Testis (tissue), 3 donors: ENCODE measurements around the gene SPRY4. TPM values are rescaled to one million over a fixed set of nuclear protein-coding genes. Genes with fewer than 3 reads are reported as not detected.
"Not testable (repeated sequence)": the region's sequence is repeated elsewhere in the genome, so short reads cannot be mapped to it uniquely, and the experiment has no call there.

ENCODE experiments used
- DNase-seq: peaks from one replicate; pipeline ENCODE4 v3.0.0-alpha.2; 2019
- H3K27ac ChIP-seq, 2 donors: fragments of 200-600 bp; sonication (generic); one replicate each; pipeline ENCODE4 v1.5.1; 2019
- H3K27me3 ChIP-seq: fragments of 200-600 bp; sonication (generic); one replicate; pipeline ENCODE4 v1.5.1; 2019
- H3K36me3 ChIP-seq: fragments of 200-600 bp; sonication (generic); one replicate; pipeline ENCODE4 v1.5.1; 2017; ENCODE audit warnings: low read depth; ENCODE audit errors: missing control alignments
- H3K4me1 ChIP-seq: fragments of 200-600 bp; sonication (generic); one replicate; pipeline ENCODE4 v1.5.1; 2019
- H3K4me3 ChIP-seq, 2 donors: fragments of 200-600 bp; sonication (generic); one replicate each; pipeline ENCODE4 v1.5.1; 2017 to 2019
- H3K9me3 ChIP-seq: fragments of 200-600 bp; sonication (generic); one replicate; pipeline ENCODE4 v1.5.1; 2017
- POLR2A ChIP-seq: fragments of 450-650 bp; IDR thresholded peaks from one replicate; pipeline ENCODE4 v1.6.1; 2017; ENCODE audit warnings: antibody characterized with exemption, mild to moderate bottlenecking, moderate library complexity
- WGBS, 2 donors: methylation state at CpG; one replicate each; pipeline ENCODE4 v1.1.5; 2018; 5-methylcytosine and 5-hydroxymethylcytosine counted together
- intact Hi-C: fragments of 100-400 bp; cut with DNase I; formaldehyde crosslinking; loops from one replicate; pipeline ENCODE4 v1.15.1; 2023; ENCODE audit warnings: low total_unique reads
- polyA plus RNA-seq: library from polyadenylated mRNA; stranded (reverse); fragments of 350-450 nt; fragmentation: Illumina TruSeq; extraction: RNeasy Lipid Tissue Mini Kit (QIAGEN cat#74804); gene quantifications from one replicate; pipeline ENCODE4 v1.2.3, GENCODE V29; 2014; ENCODE audit warnings: low read depth, low replicate concordance; ENCODE audit not compliant: insufficient read depth
- total RNA-seq, 2 donors: library from RNA; depleted of rRNA; stranded (reverse); fragments of >200 nt; gene quantifications; one replicate each; pipeline ENCODE4 v1.2.3, GENCODE V29; 2016
- TF ChIP-seq, protein P1 (sequence below), 3 experiments: fragments of 450-650 bp in 2 of 3; fragments of 200-600 bp in 1 of 3; sonication (generic) in 1 of 3; IDR thresholded peaks; one replicate each; pipeline ENCODE4 v1.5.1; 2016 to 2019; ENCODE audit warnings: antibody characterized with exemption in 3 of 3, mild to moderate bottlenecking in 2 of 3, moderate library complexity in 1 of 3

Gene SPRY4
- total and polyA plus RNA-seq, 3 donors from 2014 or later = 3.8 to 7.2 (median 5.3) TPM

DNA sequence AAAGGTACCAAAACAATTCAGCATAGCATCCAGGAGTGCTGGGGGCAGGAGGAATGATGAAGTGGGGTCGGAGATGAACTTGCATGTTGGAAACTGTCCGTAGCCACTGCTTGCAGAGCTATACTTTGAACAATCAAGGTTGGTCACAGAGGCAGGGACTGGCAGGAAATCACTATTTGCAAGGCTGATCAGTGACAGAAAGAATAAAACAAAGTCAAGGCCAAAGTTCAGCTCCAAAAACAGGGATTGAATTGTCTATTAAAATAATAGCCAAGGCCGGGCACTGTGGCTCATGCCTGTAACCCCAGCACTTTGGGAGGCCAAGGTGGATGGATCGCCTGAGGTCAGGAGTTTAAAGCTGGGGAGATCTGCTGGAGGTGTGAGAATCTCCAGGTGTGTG lies 18.7 kb upstream of the SPRY4 start:
- no peak overlapping the region for H3K4me3 ChIP-seq
- H3K27ac ChIP-seq = no peak overlapping the region
- no peak for TF ChIP-seq POLR2A
- TF ChIP-seq, protein P1, sequence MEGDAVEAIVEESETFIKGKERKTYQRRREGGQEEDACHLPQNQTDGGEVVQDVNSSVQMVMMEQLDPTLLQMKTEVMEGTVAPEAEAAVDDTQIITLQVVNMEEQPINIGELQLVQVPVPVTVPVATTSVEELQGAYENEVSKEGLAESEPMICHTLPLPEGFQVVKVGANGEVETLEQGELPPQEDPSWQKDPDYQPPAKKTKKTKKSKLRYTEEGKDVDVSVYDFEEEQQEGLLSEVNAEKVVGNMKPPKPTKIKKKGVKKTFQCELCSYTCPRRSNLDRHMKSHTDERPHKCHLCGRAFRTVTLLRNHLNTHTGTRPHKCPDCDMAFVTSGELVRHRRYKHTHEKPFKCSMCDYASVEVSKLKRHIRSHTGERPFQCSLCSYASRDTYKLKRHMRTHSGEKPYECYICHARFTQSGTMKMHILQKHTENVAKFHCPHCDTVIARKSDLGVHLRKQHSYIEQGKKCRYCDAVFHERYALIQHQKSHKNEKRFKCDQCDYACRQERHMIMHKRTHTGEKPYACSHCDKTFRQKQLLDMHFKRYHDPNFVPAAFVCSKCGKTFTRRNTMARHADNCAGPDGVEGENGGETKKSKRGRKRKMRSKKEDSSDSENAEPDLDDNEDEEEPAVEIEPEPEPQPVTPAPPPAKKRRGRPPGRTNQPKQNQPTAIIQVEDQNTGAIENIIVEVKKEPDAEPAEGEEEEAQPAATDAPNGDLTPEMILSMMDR (IDR thresholded peaks at IDR 0.05) = no peak
- no peaks in the 10 kb centered on the region for H3K36me3 ChIP-seq
- H3K27me3 ChIP-seq = no peaks in the 10 kb centered on the region
- no peaks in the 10 kb centered on the region for H3K9me3 ChIP-seq
- no peaks in the 10 kb centered on the region for H3K4me1 ChIP-seq
- 94 to 95% methylated on average over 4 of the region's 4 CpGs for WGBS, 2 donors
- no peak for DNase-seq
- intact Hi-C loops = no loop called here

DNA sequence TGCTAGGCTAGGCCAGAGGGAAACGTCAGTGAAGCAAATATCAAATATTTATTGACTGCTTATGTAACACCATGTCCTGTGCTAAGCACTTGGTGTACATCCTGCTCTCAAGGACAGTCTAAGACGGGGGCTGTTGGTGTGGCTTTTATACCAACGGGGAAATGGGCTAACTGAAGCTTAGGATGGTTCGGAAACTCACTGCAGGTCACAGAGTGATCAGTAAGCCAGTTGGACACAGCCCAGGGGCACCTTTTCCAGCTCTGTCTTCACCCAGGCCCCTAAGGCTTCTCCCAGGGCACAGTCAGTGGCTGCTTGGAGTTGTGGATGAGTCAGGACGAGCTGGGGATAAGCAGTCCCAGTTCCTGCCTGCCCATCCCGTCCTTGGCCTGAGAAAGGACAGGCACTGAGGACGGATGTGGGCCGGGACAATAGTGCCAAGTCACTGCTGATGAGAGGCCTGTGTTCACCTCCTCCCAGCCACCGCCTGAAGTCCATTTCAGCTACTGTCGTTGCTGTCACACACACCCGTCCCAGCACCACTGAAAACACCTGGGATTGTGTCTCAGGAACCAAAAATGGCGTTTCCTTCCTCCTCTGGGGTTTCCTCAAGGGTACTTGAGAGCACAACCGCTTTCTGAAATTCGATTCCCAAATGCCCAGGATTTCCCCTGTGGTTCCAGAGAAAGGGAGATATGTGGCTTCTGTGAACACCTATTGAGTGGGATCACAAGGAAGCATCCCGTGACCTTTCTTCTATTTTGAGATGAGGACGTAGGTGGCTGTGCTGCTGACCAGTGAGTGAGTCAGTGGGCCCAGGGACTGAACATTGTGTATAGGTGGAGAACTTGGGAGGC lies 17.5 kb upstream of the SPRY4 start:
- no peak for TF ChIP-seq POLR2A
- TF ChIP-seq, protein P1 (IDR thresholded peaks at IDR 0.05) = no peak
- intact Hi-C loops = no loop called here
- H3K9me3 ChIP-seq = no peaks in the 10 kb centered on the region
- no peaks in the 10 kb centered on the region for H3K36me3 ChIP-seq
- H3K4me1 ChIP-seq = no peaks in the 10 kb centered on the region
- H3K4me3 ChIP-seq = no peak overlapping the region
- no peaks in the 10 kb centered on the region for H3K27me3 ChIP-seq
- H3K27ac ChIP-seq = no peak overlapping the region
- WGBS, 2 donors = 70 to 79% methylated on average over 12 to 16 of the region's 16 CpGs
- no peak for DNase-seq

DNA sequence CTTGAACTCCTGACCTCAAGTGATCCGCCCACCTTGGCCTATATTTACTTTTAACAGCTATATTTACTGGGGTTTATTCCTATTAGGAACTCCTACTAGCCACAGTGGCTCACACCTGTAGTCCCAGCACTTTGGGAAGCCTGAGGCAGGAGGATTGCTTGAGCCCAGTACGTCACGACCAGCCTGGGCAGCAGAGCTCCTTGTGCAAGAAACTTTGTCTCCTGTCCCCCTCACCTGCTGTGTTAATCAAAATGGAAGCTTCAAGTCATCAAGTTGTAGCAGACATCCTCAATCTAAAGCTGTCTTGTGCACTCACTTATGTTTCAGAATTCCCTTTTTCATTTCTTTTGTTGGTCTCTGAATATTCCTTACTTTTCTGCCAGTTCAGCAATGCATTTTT lies 15.0 kb upstream of the SPRY4 start:
- TF ChIP-seq POLR2A = no peak
- TF ChIP-seq, protein P1 (IDR thresholded peaks at IDR 0.05) = no peak
- Histone ChIP-seq H3K27ac (no peak overlapping the region), H3K27me3 (no peaks in the 10 kb centered on the region), H3K9me3 (no peaks in the 10 kb centered on the region), H3K4me3 (no peak overlapping the region), H3K4me1 (no peaks in the 10 kb centered on the region), H3K36me3 (no peaks in the 10 kb centered on the region)
- intact Hi-C loops = no loop called here
- 94 to 96% methylated on average over 3 of the region's 3 CpGs for WGBS, 2 donors
- DNase-seq = no peak

DNA sequence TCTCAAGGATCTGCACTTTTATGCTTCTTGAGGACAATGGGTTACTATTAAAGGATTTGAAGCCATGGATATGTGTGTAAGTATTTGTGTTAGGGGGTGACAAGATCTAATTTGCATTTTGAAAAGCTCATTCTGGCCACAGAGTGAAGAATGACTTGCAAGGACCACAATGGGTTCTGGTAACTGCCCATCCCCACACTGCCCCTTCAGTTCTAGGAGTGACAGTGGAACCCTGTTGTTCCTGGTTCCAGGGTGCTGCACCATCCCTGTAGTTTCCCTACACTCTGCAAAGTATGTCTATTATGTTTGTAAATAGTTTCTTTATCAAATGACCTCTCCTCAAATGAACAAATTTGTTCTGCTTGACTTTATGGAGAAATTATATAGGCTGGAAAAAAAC lies 9.7 kb upstream of the SPRY4 start:
- intact Hi-C loops = no loop called here

DNA sequence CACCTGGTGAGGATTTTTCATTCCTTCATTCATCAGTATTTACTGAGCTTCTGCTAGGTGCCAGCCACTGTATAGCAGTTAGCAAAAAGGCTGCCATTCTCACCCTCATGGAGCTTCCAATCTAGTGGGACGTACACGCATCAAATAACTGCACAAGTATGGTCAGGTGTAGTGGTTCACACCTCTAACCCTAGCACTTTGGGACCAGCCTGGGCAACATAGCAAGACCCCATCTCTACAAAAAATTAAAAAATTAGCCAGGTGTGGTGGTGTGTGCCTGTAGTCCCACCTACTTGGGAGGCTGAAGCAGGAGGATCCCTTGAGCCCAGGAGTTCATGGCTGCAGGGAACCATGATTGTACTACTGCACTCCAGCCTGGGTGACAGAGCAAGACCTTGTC lies 8.9 kb upstream of the SPRY4 start:
- H3K9me3 ChIP-seq, H3K27ac ChIP-seq, DNase-seq, H3K36me3 ChIP-seq, H3K4me3 ChIP-seq, H3K4me1 ChIP-seq, intact Hi-C loops, H3K27me3 ChIP-seq: not testable (repeated sequence)
- WGBS, 2 donors = 100% methylated on average over 2 of the region's 2 CpGs

More for the DNA sequence above, 9.7 kb upstream of the SPRY4 start:
- Histone ChIP-seq H3K4me1 (no peaks in the 10 kb centered on the region), H3K27ac (no peak overlapping the region), H3K27me3 (no peaks in the 10 kb centered on the region), H3K36me3 (no peaks in the 10 kb centered on the region), H3K9me3 (no peaks in the 10 kb centered on the region), H3K4me3 (no peak overlapping the region)
- no peak for DNase-seq
- TF ChIP-seq POLR2A = no peak
- TF ChIP-seq, protein P1 (IDR thresholded peaks at IDR 0.05) = no peak
